ENCODE data around the gene TSPAN32. TPM values are rescaled to one million over a fixed set of nuclear protein-coding genes. Genes with fewer than 3 reads are reported as not detected.
"Not testable (repeated sequence)": the region's sequence is repeated elsewhere in the genome, so short reads cannot be mapped to it uniquely, and the experiment has no call there.

The TSPAN32 gene
- total RNA-seq, 1 donor: 0.43 TPM

DNA sequence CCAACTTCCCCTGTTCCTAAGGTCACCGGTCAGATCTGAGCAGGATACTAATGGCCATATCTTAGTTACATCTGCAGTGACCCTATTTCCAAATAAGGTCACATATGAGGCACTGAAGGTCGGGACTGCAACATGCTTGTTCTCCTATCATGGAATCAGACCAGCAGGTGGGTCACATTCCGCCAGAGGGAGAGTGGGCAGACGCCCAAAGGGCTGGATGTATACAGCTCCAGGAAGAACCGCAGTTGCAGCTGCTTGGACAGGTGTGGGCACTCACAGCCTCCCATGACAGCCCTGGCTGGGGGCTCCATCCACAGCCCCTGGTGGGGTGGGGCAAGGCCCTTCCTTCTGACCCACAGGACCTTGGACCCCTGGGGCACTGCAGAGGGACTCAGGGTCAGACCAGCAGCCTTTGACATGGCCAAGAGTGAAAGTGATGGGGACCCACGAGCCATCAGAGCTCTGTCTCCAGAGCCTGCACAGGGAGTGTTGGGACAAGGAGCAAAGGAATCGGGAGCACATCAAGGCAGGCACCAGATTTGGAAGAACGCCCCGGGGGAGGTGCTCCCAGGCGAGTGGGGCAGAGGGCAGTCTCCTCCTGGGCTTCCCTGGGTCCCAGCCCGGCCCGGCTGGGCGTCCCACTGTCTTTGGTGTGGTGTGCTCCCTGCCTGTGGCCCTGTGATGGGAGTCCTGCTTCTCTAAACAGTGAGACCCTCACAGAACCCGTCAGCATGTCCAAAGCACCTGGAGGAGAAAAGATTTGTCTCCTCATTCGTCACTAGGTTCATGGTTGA, 62.0 kb downstream of the TSPAN32 start:
- DNase-seq (ENCODE audit: low read depth): no peak
- H3K4me3 ChIP-seq (ENCODE audit: low read depth, low read length): no peak overlapping the region
- no peak for TF ChIP-seq CTCF (IDR thresholded peaks at IDR 0.05; ENCODE audit: insufficient read depth, low read depth, low read length)

DNA sequence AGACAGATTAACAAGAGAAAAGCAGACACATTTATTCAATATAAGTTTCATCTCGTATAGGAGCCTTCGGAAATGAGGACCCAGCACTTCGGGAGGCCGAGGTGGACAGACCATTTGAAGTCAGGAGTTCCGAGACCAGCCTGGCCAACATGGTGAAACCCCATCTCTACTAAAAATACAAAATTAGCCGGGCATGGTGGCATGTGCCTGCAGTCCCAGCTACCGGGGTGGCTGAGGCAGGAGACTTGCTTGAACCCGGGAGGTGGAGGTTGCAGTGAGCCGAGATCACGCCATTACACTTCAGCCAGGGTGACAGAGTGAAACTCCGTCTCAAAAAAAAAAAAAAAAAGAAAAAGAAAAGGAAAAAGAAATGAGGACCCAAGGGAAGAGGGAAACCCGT, 62.6 kb downstream of the TSPAN32 start:
- not testable (repeated sequence) for DNase-seq (ENCODE audit: low read depth); H3K4me3 ChIP-seq (ENCODE audit: low read depth, low read length)

GRCh38 chr11:2365571-2366210, 63.9 kb downstream of the TSPAN32 start:
- H3K4me3 ChIP-seq (ENCODE audit: low read depth, low read length): no peak overlapping the region
- no peak for TF ChIP-seq CTCF (IDR thresholded peaks at IDR 0.05; ENCODE audit: insufficient read depth, low read depth, low read length)
- DNase-seq (ENCODE audit: low read depth): no peak

DNA sequence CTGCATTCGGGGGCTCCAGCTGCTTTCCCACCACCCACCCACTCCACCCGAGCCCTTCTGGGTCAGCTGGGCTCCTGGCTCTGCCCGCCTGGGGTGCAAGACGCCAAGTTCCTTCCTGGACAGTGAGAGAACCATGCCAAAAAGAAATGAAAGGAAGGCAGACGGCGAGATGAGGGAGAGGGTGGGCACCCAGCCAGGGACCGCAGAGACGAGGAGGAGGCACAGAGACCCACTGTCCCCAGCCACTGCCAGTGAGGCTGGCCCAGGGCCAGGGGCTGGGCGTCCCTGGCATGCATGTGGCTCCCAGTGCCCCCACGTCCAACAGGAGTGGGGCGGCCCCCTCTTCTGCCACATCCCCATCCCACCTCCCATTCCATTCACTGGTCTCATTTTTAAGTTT, 64.5 kb downstream of the TSPAN32 start:
- TF ChIP-seq CTCF (IDR thresholded peaks at IDR 0.05; ENCODE audit: insufficient read depth, low read depth, low read length): no peak
- H3K4me3 ChIP-seq (ENCODE audit: low read depth, low read length): no peak overlapping the region
- DNase-seq (ENCODE audit: low read depth): no peak

DNA sequence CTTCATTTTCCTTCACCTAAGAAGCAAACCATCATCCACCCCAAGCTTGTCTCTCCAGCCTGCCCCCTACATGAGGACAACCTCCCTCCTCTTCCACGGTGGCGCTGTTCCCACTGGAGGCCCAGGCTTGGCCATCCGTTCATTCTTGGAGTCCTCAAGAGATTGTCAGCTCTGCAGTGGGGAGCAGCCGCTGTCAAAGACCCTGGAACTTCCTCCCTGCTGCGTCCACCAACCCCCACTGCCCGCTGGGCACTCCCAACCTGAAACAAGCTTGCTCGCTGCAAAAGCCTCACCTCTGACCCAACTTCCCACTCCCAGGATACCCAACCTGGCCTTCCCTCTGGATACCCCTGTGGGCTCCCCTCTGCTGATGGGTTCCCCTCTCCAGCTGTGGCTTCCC, 64.9 kb downstream of the TSPAN32 start:
- H3K4me3 ChIP-seq (ENCODE audit: low read depth, low read length): no peak overlapping the region
- no peak for TF ChIP-seq CTCF (IDR thresholded peaks at IDR 0.05; ENCODE audit: insufficient read depth, low read depth, low read length)
- DNase-seq (ENCODE audit: low read depth): no peak

DNA sequence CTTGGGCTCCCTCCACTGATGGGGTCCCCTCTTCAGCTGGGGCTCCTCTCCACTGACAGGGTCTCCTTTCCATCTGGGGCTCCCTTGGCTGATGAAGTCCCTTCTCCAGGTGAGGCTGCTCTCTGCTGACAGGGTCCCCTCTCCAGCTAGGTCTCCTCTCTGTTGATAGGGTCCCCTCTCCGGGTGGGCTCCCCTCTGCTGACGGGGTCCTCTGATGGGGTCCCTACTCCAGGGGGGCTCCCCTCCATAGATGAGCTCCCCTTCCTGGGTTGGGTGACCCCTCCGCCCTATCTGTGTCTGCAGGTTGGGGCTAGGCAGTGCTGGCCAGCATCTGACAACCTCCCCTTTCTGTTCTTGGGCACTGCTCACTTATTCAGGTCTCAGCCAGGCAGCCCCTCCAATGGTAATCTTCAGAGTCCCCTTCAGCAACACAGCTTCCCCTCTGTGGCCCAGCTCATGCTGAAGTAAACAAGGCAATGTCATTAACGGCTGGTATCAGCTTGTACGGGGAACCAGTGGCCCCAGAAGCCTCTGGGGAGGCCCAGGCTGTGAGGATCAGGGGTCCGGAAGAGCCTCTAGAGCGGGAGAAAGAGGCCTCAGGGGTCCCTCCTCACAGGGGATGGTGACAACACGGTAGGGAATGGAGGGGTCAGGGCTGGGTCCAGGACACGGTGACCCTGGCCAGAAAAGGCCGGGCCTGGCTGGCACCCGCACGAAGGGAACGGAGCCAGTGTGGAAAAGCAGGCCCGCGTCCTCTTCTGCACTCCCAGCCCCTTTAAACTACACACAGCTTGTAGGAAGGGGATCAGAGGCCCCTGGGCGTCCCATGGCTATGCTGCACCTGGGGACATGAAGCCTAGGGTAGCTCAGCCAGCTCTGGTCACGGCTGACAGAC, 65.7 kb downstream of the TSPAN32 start:
- TF ChIP-seq CTCF (IDR thresholded peaks at IDR 0.05; ENCODE audit: insufficient read depth, low read depth, low read length): no peak
- DNase-seq (ENCODE audit: low read depth): no peak
- no peak overlapping the region for H3K4me3 ChIP-seq (ENCODE audit: low read depth, low read length)

Small RNA genes within 50 kb of the gene (small RNA-seq; reads per million reads assigned to genes)
- not detected for gene RNU6-878P

Other genes with a start within 250 kb of the TSPAN32 start
- gene IGF2, start 162.6 kb upstream of the TSPAN32 start, total RNA-seq: 26.8 and 44.8 TPM in 2 replicates
- gene INS, start 140.8 kb upstream of the TSPAN32 start, total RNA-seq: not detected in 2 replicates
- not detected in 2 replicates for gene TH, start 130.2 kb upstream of the TSPAN32 start, total RNA-seq
- gene ASCL2, start 31.4 kb upstream of the TSPAN32 start, total RNA-seq: not detected in 2 replicates
- not detected in 2 replicates for gene C11orf21, start 95 bp upstream of the TSPAN32 start, total RNA-seq
- 220 and 257 TPM in 2 replicates for gene CD81, start 75.3 kb downstream of the TSPAN32 start, total RNA-seq
- gene TSSC4, start 98.7 kb downstream of the TSPAN32 start, total RNA-seq: 54.8 and 58.6 TPM in 2 replicates
- not detected in 2 replicates for gene TRPM5, start 142.5 kb downstream of the TSPAN32 start, total RNA-seq
- not detected in 2 replicates for gene KCNQ1, start 143.0 kb downstream of the TSPAN32 start, total RNA-seq

Measured in fibroblast of villous mesenchyme (primary cell).